HCT116 (cell line): ENCODE measurements around the gene SLC6A19. TPM values are rescaled to one million over a fixed set of nuclear protein-coding genes. Genes with fewer than 3 reads are reported as not detected.

ENCODE experiments used
- ATAC-seq: fragments of 200-7000 bp; cut with Tn5 transposase; 2 replicates; pipeline ENCODE4 v1.9.1; 2020; ENCODE audit warnings: mild to moderate bottlenecking, moderate library complexity
- BruUV-seq: library from RNA; stranded (reverse); fragments of 400-500 nt; replicated peaks from 2 replicates; lab custom pipeline; 2021; lab: Mats Ljungman, UMichigan
- CTCF ChIA-PET: fragments of 300-600 bp; sonication (Branson Sonifier 250); formaldehyde crosslinking; loops from one replicate; lab custom pipeline; 2021; ENCODE audit warnings: antibody characterized with exemption; lab: Charles Lee
- POLR2A ChIA-PET: fragments of 300-600, 350-600 bp; sonication (Branson Sonifier 250); formaldehyde crosslinking; loops from one replicate; lab custom pipeline; 2021; ENCODE audit warnings: antibody characterized with exemption; lab: Charles Lee
- RAD21 ChIA-PET, 2 experiments: fragments of 300-600 bp; sonication (Branson Sonifier 250); formaldehyde crosslinking; loops; one replicate each; lab custom pipeline; 2023; ENCODE audit warnings: low total read pairs in 2 of 2; ENCODE audit not compliant: uncharacterized antibody in 2 of 2, unreplicated experiment in 2 of 2, low non-redundant PET in 1 of 2; lab: Charles Lee
- DNase-seq: peaks from one replicate; pipeline ENCODE4 v3.0.0-alpha.2; 2010; ENCODE audit warnings: low read depth, low spot score
- H2AFZ ChIP-seq: fragments of 200-600 bp; shearing (Covaris generic), sonication (generic); 2 replicates; pipeline ENCODE4 v1.6.1; 2017; ENCODE audit warnings: low read depth, mixed run types, mixed read lengths, antibody characterized with exemption, low read length; ENCODE audit not compliant: poor library complexity, severe bottlenecking
- H3K27ac ChIP-seq: 2 replicates; pipeline ENCODE4 v1.5.1; 2012; ENCODE audit warnings: low read depth, low read length
- H3K27me3 ChIP-seq: fragments of 200-600 bp; sonication (generic); 2 replicates; pipeline ENCODE4 v1.6.1; 2016; ENCODE audit warnings: mixed run types, low read length, mixed read lengths; ENCODE audit not compliant: insufficient read depth
- H3K36me3 ChIP-seq, 2 experiments: fragments of 200-500 bp in 1 of 2; fragments of 200-600 bp in 1 of 2; sonication (Bioruptor generic) in 1 of 2; sonication (generic) in 1 of 2; 2 replicates each; pipeline versions ENCODE4 v1.5.1 to v1.6.1; 2014 to 2016; ENCODE audit warnings: low read length in 2 of 2, inconsistent platforms in 1 of 2, mixed read lengths in 1 of 2, mixed run types in 1 of 2; ENCODE audit not compliant: insufficient read depth in 2 of 2, control insufficient read depth in 1 of 2
- H3K4me1 ChIP-seq, 2 experiments: fragments of 200-600 bp in 1 of 2; sonication (generic) in 1 of 2; 2 replicates each; pipeline versions ENCODE4 v1.5.1 to v1.6.1; 2012 to 2017; ENCODE audit warnings: low read length in 2 of 2, inconsistent platforms in 1 of 2, mild to moderate bottlenecking in 1 of 2, mixed read lengths in 1 of 2, mixed run types in 1 of 2, moderate library complexity in 1 of 2; ENCODE audit not compliant: insufficient read depth in 2 of 2, control insufficient read depth in 1 of 2
- H3K4me2 ChIP-seq: fragments of 200-600 bp; sonication (generic); 2 replicates; pipeline ENCODE4 v1.6.1; 2017; ENCODE audit warnings: mixed run types, low read length, mixed read lengths
- H3K4me3 ChIP-seq, 2 experiments: fragments of 200-600 bp in 1 of 2; sonication (generic) in 1 of 2; replicated peaks in 1 of 2; 2 replicates each; pipeline ENCODE4 v1.5.1; 2011 to 2016; ENCODE audit warnings: low read length in 2 of 2, control low read depth in 1 of 2, low read depth in 1 of 2, mild to moderate bottlenecking in 1 of 2, mixed read lengths in 1 of 2, mixed run types in 1 of 2
- H3K79me2 ChIP-seq: fragments of 200-600 bp; sonication (generic); 2 replicates; pipeline ENCODE4 v1.6.1; 2017; ENCODE audit warnings: mild to moderate bottlenecking, mixed run types, low read length, moderate library complexity, mixed read lengths; ENCODE audit not compliant: insufficient read depth
- H3K9ac ChIP-seq: fragments of 200-600 bp; sonication (generic); 2 replicates; pipeline ENCODE4 v1.6.1; 2016; ENCODE audit warnings: low read length, mixed read lengths
- H3K9me2 ChIP-seq: fragments of 200-600 bp; sonication (generic), shearing (Covaris generic); 2 replicates; pipeline ENCODE4 v1.6.1; 2017; ENCODE audit warnings: mixed run types, mild to moderate bottlenecking, moderate library complexity; ENCODE audit not compliant: insufficient read depth
- H3K9me3 ChIP-seq, 2 experiments: fragments of 200-500 bp in 1 of 2; fragments of 200-600 bp in 1 of 2; sonication (Bioruptor generic) in 1 of 2; sonication (generic) in 1 of 2; 2 replicates each; pipeline ENCODE4 v1.6.1; 2014 to 2017; ENCODE audit warnings: low read length in 2 of 2, mixed read lengths in 2 of 2, inconsistent platforms in 1 of 2, low read depth in 1 of 2, mild to moderate bottlenecking in 1 of 2, mixed run types in 1 of 2, moderate library complexity in 1 of 2; ENCODE audit not compliant: control insufficient read depth in 1 of 2, insufficient read depth in 1 of 2
- H4K20me1 ChIP-seq: fragments of 200-600 bp; sonication (generic), shearing (Covaris generic); 2 replicates; pipeline ENCODE4 v1.6.1; 2017; ENCODE audit warnings: mixed run types, mild to moderate bottlenecking, moderate library complexity; ENCODE audit not compliant: insufficient read depth
- ELF1 ChIP-seq: IDR thresholded peaks from 2 replicates; pipeline ENCODE4 v1.6.1; 2012; ENCODE audit warnings: low read depth, borderline replicate concordance
- FOSL1 ChIP-seq: IDR thresholded peaks from 2 replicates; pipeline ENCODE4 v1.6.1; 2012; ENCODE audit warnings: low read depth
- POLR2A ChIP-seq: IDR thresholded peaks from 2 replicates; pipeline ENCODE4 v1.7.0; 2011; ENCODE audit warnings: borderline replicate concordance; ENCODE audit not compliant: insufficient read depth, insufficient read length; ENCODE audit errors: extremely low read depth
- RAD21 ChIP-seq: IDR thresholded peaks from 2 replicates; pipeline ENCODE4 v1.6.1; 2012; ENCODE audit warnings: low read depth, mild to moderate bottlenecking
- SIN3A ChIP-seq: IDR thresholded peaks from 2 replicates; pipeline ENCODE4 v1.6.1; 2012; ENCODE audit warnings: low read depth
- ZNF274 ChIP-seq: fragments of 200-500 bp; sonication (Bioruptor generic); IDR thresholded peaks from 2 replicates; pipeline ENCODE4 v1.6.1; 2014; ENCODE audit warnings: mild to moderate bottlenecking, low read depth, low read length, inconsistent platforms
- intact Hi-C: fragments of 100-400 bp; cut with micrococcal nuclease; formaldehyde crosslinking; loops from 2 replicates; pipeline ENCODE4 v1.10.0; 2022
- total RNA-seq: library from RNA; stranded (reverse); gene quantifications from one replicate; pipeline ENCODE4 v1.2.1, GENCODE V29; 2021; ENCODE audit not compliant: unreplicated experiment
- TF ChIP-seq, protein P1 (sequence below): IDR thresholded peaks from 2 replicates; pipeline ENCODE4 v1.6.1; 2012
- TF ChIP-seq, protein P2 (sequence below): IDR thresholded peaks from 2 replicates; pipeline ENCODE4 v1.6.1; 2012
- TF ChIP-seq, protein P3 (sequence below): IDR thresholded peaks from 2 replicates; pipeline ENCODE4 v1.6.1; 2011; ENCODE audit warnings: mild to moderate bottlenecking, low read length, moderate library complexity; ENCODE audit not compliant: insufficient replicate concordance; ENCODE audit errors: extremely low read depth

SLC6A19 gene
- total RNA-seq, 1 experiment from 2014 or later: not detected

DNA sequence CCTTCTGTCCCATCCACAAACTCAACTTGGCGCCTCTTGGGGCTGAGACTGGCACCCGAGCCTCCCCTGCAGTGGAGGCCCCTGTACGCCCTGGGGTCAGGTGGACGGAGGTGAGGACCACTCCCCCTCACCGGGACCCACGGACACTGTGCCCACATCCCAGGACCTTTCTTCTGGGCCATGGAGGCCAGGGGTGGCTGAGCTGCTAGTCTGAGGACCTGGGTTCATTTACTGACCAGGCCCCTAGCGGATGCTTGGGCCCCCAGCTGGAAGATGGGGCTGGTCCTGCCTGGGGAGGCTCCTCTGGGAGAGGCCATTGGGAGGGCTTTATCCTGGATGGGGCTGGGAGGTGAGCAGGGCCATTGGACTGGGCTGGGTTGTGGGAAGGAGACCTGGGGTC is 16.9 kb upstream of the SLC6A19 start:
- no peak overlapping the region for H3K9ac ChIP-seq
- H4K20me1 ChIP-seq: no peaks in the 10 kb centered on the region
- ChIA-PET POLR2A (no interaction called here), RAD21 (no interaction called here), CTCF (interaction anchor here (1.2 kb wide), 1 partner anchor 10 kb away, joined by 3 read pairs; no protein-coding TSS in a partner anchor)
- intact Hi-C loops: no loop called here
- H3K4me3 ChIP-seq: no peak overlapping the region
- BruUV-seq: no TSS peak
- no peaks in the 10 kb centered on the region for H3K27me3 ChIP-seq
- H3K4me2 ChIP-seq: no peak overlapping the region
- DNase-seq (no peak), ATAC-seq (no peak)
- no peak for TF ChIP-seq ELF1
- no peak for TF ChIP-seq ZNF274
- no peak for TF ChIP-seq POLR2A
- TF ChIP-seq SIN3A: no peak
- TF ChIP-seq, protein P1, sequence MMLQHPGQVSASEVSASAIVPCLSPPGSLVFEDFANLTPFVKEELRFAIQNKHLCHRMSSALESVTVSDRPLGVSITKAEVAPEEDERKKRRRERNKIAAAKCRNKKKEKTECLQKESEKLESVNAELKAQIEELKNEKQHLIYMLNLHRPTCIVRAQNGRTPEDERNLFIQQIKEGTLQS: no peak
- no peak for TF ChIP-seq FOSL1
- TF ChIP-seq, protein P2, sequence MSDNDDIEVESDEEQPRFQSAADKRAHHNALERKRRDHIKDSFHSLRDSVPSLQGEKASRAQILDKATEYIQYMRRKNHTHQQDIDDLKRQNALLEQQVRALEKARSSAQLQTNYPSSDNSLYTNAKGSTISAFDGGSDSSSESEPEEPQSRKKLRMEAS: no peak
- TF ChIP-seq RAD21: no peak
- TF ChIP-seq, protein P3, sequence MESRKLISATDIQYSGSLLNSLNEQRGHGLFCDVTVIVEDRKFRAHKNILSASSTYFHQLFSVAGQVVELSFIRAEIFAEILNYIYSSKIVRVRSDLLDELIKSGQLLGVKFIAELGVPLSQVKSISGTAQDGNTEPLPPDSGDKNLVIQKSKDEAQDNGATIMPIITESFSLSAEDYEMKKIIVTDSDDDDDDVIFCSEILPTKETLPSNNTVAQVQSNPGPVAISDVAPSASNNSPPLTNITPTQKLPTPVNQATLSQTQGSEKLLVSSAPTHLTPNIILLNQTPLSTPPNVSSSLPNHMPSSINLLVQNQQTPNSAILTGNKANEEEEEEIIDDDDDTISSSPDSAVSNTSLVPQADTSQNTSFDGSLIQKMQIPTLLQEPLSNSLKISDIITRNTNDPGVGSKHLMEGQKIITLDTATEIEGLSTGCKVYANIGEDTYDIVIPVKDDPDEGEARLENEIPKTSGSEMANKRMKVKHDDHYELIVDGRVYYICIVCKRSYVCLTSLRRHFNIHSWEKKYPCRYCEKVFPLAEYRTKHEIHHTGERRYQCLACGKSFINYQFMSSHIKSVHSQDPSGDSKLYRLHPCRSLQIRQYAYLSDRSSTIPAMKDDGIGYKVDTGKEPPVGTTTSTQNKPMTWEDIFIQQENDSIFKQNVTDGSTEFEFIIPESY: no peak
- H3K9me2 ChIP-seq: no peaks in the 10 kb centered on the region
- H3K4me1 ChIP-seq: no peaks in the 10 kb centered on the region
- no peak overlapping the region for H3K27ac ChIP-seq
- H3K9me3 ChIP-seq: no peaks in the 10 kb centered on the region
- no peaks in the 10 kb centered on the region for H3K36me3 ChIP-seq
- no peaks in the 10 kb centered on the region for H3K79me2 ChIP-seq
- no peak overlapping the region for H2AFZ ChIP-seq
